ENCODE measurements around the gene PLPP2. TPM values are rescaled to one million over a fixed set of nuclear protein-coding genes. Genes with fewer than 3 reads are reported as not detected.

PLPP2 gene
- total RNA-seq, 1 experiment from 2014 or later, result 67.0 TPM

DNA sequence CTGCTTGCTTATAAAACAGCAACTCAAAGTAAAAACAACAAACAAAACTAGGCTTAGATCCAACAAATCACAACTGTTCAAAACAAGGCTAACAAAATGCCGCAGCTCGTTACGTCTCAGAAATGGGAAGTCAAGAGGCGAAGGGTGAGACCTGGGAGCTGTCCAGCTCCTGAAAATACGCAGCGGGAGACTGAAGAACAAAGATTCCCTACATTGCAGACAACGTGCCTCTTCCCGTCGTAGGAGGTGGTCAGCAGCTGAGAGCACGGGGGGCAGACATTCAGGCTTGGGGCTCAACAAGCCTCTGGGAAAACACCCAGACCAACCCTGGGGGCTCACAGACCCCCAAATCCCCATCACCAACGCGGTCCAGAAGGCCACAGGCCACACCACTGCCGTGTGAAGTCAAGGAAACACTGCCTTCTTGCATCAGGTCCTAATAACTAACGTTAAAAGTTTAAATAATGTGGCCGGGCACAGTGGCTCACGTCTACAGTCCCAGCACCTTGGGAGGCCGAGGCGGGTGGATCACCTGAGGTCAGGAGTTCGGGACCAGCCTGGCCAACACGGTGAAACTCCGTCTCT lies 13.5 kb downstream of the PLPP2 start:
- POLR2A ChIA-PET, result no interaction called here
- in situ Hi-C loops (cut with HindIII; ENCODE audit: low pct_unique_long_range_greater_than_20kb, low sequenced_read_pairs), result no loop called here

DNA sequence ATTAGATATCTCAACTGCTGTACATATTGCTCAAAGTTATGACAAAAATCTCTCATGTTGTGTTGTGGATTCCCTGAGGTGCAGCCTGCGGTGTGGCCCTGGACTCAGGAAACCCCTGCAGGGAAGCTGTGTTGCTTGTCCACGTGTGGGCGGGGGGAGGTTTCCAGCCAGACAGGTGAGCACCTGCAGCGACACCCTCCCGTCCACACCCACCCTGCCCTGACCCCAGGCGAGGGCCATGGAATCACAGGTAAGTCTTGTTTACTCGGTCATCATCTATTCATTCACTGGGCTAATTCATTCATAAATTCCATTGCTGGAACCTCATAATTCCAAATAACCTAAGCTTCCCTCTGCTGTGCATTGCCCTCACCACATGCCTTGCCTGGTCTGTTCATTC lies 14.1 kb downstream of the PLPP2 start:
- TF ChIP-seq TCF7L2 (IDR thresholded peaks at IDR 0.05; ENCODE audit: low read depth, low read length) (no peak), POLR2AphosphoS5 (IDR thresholded peaks at IDR 0.05; ENCODE audit: low read depth, low read length) (no peak), REST (IDR thresholded peaks at IDR 0.05; ENCODE audit: insufficient read depth in 1 of 2, low read depth in 2 of 2, low read length in 1 of 2) (no peak), SIN3A (IDR thresholded peaks at IDR 0.05; ENCODE audit: borderline replicate concordance, insufficient read depth, low read depth, low read length) (no peak)
- TF ChIP-seq, protein P1, sequence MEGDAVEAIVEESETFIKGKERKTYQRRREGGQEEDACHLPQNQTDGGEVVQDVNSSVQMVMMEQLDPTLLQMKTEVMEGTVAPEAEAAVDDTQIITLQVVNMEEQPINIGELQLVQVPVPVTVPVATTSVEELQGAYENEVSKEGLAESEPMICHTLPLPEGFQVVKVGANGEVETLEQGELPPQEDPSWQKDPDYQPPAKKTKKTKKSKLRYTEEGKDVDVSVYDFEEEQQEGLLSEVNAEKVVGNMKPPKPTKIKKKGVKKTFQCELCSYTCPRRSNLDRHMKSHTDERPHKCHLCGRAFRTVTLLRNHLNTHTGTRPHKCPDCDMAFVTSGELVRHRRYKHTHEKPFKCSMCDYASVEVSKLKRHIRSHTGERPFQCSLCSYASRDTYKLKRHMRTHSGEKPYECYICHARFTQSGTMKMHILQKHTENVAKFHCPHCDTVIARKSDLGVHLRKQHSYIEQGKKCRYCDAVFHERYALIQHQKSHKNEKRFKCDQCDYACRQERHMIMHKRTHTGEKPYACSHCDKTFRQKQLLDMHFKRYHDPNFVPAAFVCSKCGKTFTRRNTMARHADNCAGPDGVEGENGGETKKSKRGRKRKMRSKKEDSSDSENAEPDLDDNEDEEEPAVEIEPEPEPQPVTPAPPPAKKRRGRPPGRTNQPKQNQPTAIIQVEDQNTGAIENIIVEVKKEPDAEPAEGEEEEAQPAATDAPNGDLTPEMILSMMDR (IDR thresholded peaks at IDR 0.05), result no peak
- Histone ChIP-seq H3K36me3 (ENCODE audit: control insufficient read depth, insufficient read depth, low read length) (0 out of 2 replicates have a peak, but pooled peaks cover 2% of the 10 kb centered on the region), H3K27me3 (ENCODE audit: control insufficient read depth, insufficient read depth, low read length) (no peaks in the 10 kb centered on the region), H3K4me3 (ENCODE audit: low read depth in 2 of 2, low read length in 2 of 2) (no peak overlapping the region), H3K9me3 (ENCODE audit: control insufficient read depth, insufficient read depth, low read depth, low read length) (no peaks in the 10 kb centered on the region), H3K4me1 (ENCODE audit: control insufficient read depth, insufficient read depth, low read length) (no peaks in the 10 kb centered on the region), H3K27ac (ENCODE audit: low read length) (no peak overlapping the region)
- DNase-seq (ENCODE audit: low read depth, low spot score) (no peak), ATAC-seq (no peak)
- no TSS peak for BruUV-seq (replicated peaks)
- POLR2A ChIA-PET, result no interaction called here
- CTCF ChIA-PET, result no interaction called here
- intact Hi-C loops (cut with micrococcal nuclease; ENCODE audit: unreplicated experiment) (no loop called here), in situ Hi-C loops (cut with HindIII; ENCODE audit: low pct_unique_long_range_greater_than_20kb, low sequenced_read_pairs) (no loop called here)

More for the DNA sequence above, 13.5 kb downstream of the PLPP2 start:
- CTCF ChIA-PET, result no interaction called here
- no peaks in the 10 kb centered on the region for H3K27me3 ChIP-seq (ENCODE audit: control insufficient read depth, insufficient read depth, low read length)
- intact Hi-C loops (cut with micrococcal nuclease; ENCODE audit: unreplicated experiment), result no loop called here
- no peaks in the 10 kb centered on the region for H3K4me1 ChIP-seq (ENCODE audit: control insufficient read depth, insufficient read depth, low read length)
- BruUV-seq (replicated peaks), result no TSS peak
- ATAC-seq (no peak), DNase-seq (ENCODE audit: low read depth, low spot score) (no peak)
- no peak overlapping the region for H3K4me3 ChIP-seq (ENCODE audit: low read depth in 2 of 2, low read length in 2 of 2)
- H3K9me3 ChIP-seq (ENCODE audit: control insufficient read depth, insufficient read depth, low read depth, low read length), result no peaks in the 10 kb centered on the region
- 0 out of 2 replicates have a peak, but pooled peaks cover 2% of the 10 kb centered on the region for H3K36me3 ChIP-seq (ENCODE audit: control insufficient read depth, insufficient read depth, low read length)
- TF ChIP-seq REST (IDR thresholded peaks at IDR 0.05; ENCODE audit: insufficient read depth in 1 of 2, low read depth in 2 of 2, low read length in 1 of 2) (peak; percentile 79 to 83), TCF7L2 (IDR thresholded peaks at IDR 0.05; ENCODE audit: low read depth, low read length) (no peak)
- H3K27ac ChIP-seq (ENCODE audit: low read length), result no peak overlapping the region
